ENCODE measurements around the gene CARD11.
"Not testable (repeated sequence)": the region's sequence is repeated elsewhere in the genome, so short reads cannot be mapped to it uniquely, and the experiment has no call there.

The CARD11 gene

GRCh38 chr7:2926896-2927405 is 116.7 kb downstream of the CARD11 start:
- peaks cover 70% of the 10 kb centered on the region for H3K27me3 ChIP-seq (ENCODE audit: control insufficient read depth, insufficient read depth, low read length)
- no peak overlapping the region for H3K4me3 ChIP-seq (ENCODE audit: low read length)
- no peak overlapping the region for H3K9ac ChIP-seq (ENCODE audit: low read depth, low read length)
- H3K36me3 ChIP-seq (ENCODE audit: insufficient read depth, low read length) = no peaks in the 10 kb centered on the region
- H3K9me3 ChIP-seq (replicated peaks; ENCODE audit: low read length) = no peaks in the 10 kb centered on the region
- no peak overlapping the region for H3K4me2 ChIP-seq (ENCODE audit: low read length)
- no peaks in the 10 kb centered on the region for H3K4me1 ChIP-seq (ENCODE audit: control insufficient read depth, insufficient read depth, low read length)

- H3K27me3 ChIP-seq (ENCODE audit: control insufficient read depth, insufficient read depth, low read length) = peaks cover 70% of the 10 kb centered on the region
- H3K36me3 ChIP-seq (ENCODE audit: insufficient read depth, low read length) = no peaks in the 10 kb centered on the region
- no peaks in the 10 kb centered on the region for H3K4me1 ChIP-seq (ENCODE audit: control insufficient read depth, insufficient read depth, low read length)
- H3K9me3 ChIP-seq (replicated peaks; ENCODE audit: low read length) = no peaks in the 10 kb centered on the region
- no peak overlapping the region for H3K9ac ChIP-seq (ENCODE audit: low read depth, low read length)
- no peak overlapping the region for H3K4me3 ChIP-seq (ENCODE audit: low read length)
- H3K4me2 ChIP-seq (ENCODE audit: low read length) = no peak overlapping the region
Observed at GRCh38 chr7:2926120-2926895, 117.4 kb downstream of the CARD11 start.

GRCh38 chr7:2924866-2925840 is 118.5 kb downstream of the CARD11 start:
- Histone ChIP-seq H3K9me3 (replicated peaks; ENCODE audit: low read length) (no peaks in the 10 kb centered on the region), H3K27me3 (ENCODE audit: control insufficient read depth, insufficient read depth, low read length) (peaks cover 67% of the 10 kb centered on the region), H3K9ac (ENCODE audit: low read depth, low read length) (no peak overlapping the region), H3K4me3 (ENCODE audit: low read length) (no peak overlapping the region), H3K36me3 (ENCODE audit: insufficient read depth, low read length) (no peaks in the 10 kb centered on the region), H3K4me1 (ENCODE audit: control insufficient read depth, insufficient read depth, low read length) (no peaks in the 10 kb centered on the region), H3K4me2 (ENCODE audit: low read length) (no peak overlapping the region)

GRCh38 chr7:2923886-2924574 is 119.6 kb downstream of the CARD11 start:
- Histone ChIP-seq H3K9ac (ENCODE audit: low read depth, low read length) (no peak overlapping the region), H3K4me1 (ENCODE audit: control insufficient read depth, insufficient read depth, low read length) (no peaks in the 10 kb centered on the region), H3K36me3 (ENCODE audit: insufficient read depth, low read length) (no peaks in the 10 kb centered on the region), H3K4me3 (ENCODE audit: low read length) (no peak overlapping the region), H3K9me3 (replicated peaks; ENCODE audit: low read length) (no peaks in the 10 kb centered on the region), H3K4me2 (ENCODE audit: low read length) (no peak overlapping the region), H3K27me3 (ENCODE audit: control insufficient read depth, insufficient read depth, low read length) (peaks cover 61% of the 10 kb centered on the region)

GRCh38 chr7:2923291-2923781 is 120.3 kb downstream of the CARD11 start:
- Histone ChIP-seq H3K4me2 (ENCODE audit: low read length) (no peak overlapping the region), H3K27me3 (ENCODE audit: control insufficient read depth, insufficient read depth, low read length) (peaks cover 60% of the 10 kb centered on the region), H3K9ac (ENCODE audit: low read depth, low read length) (no peak overlapping the region), H3K4me3 (ENCODE audit: low read length) (no peak overlapping the region), H3K4me1 (ENCODE audit: control insufficient read depth, insufficient read depth, low read length) (no peaks in the 10 kb centered on the region), H3K9me3 (replicated peaks; ENCODE audit: low read length) (no peaks in the 10 kb centered on the region), H3K36me3 (ENCODE audit: insufficient read depth, low read length) (no peaks in the 10 kb centered on the region)

- no peak overlapping the region for H3K9ac ChIP-seq (ENCODE audit: low read depth, low read length)
- no peak overlapping the region for H3K4me3 ChIP-seq (ENCODE audit: low read length)
- H3K27me3 ChIP-seq (ENCODE audit: control insufficient read depth, insufficient read depth, low read length) = peaks cover 60% of the 10 kb centered on the region
- no peaks in the 10 kb centered on the region for H3K4me1 ChIP-seq (ENCODE audit: control insufficient read depth, insufficient read depth, low read length)
- H3K4me2 ChIP-seq (ENCODE audit: low read length) = no peak overlapping the region
- H3K36me3 ChIP-seq (ENCODE audit: insufficient read depth, low read length) = no peaks in the 10 kb centered on the region
- H3K9me3 ChIP-seq (replicated peaks; ENCODE audit: low read length) = no peaks in the 10 kb centered on the region
Observed at GRCh38 chr7:2922866-2923265, 120.8 kb downstream of the CARD11 start.

- no peak overlapping the region for H3K4me2 ChIP-seq (ENCODE audit: low read length)
- H3K9me3 ChIP-seq (replicated peaks; ENCODE audit: low read length) = no peaks in the 10 kb centered on the region
- H3K4me3 ChIP-seq (ENCODE audit: low read length) = no peak overlapping the region
- H3K9ac ChIP-seq (ENCODE audit: low read depth, low read length) = no peak overlapping the region
- H3K27me3 ChIP-seq (ENCODE audit: control insufficient read depth, insufficient read depth, low read length) = peaks cover 60% of the 10 kb centered on the region
- H3K36me3 ChIP-seq (ENCODE audit: insufficient read depth, low read length) = no peaks in the 10 kb centered on the region
- H3K4me1 ChIP-seq (ENCODE audit: control insufficient read depth, insufficient read depth, low read length) = no peaks in the 10 kb centered on the region
Observed at GRCh38 chr7:2922348-2922691, 121.3 kb downstream of the CARD11 start.

GRCh38 chr7:2921653-2922347 is 121.9 kb downstream of the CARD11 start:
- Histone ChIP-seq H3K27me3 (ENCODE audit: control insufficient read depth, insufficient read depth, low read length) (peaks cover 61% of the 10 kb centered on the region), H3K36me3 (ENCODE audit: insufficient read depth, low read length) (no peaks in the 10 kb centered on the region), H3K9ac (ENCODE audit: low read depth, low read length) (no peak overlapping the region)

GRCh38 chr7:2920956-2921652 is 122.6 kb downstream of the CARD11 start:
- no peak overlapping the region for H3K4me2 ChIP-seq (ENCODE audit: low read length)
- no peaks in the 10 kb centered on the region for H3K9me3 ChIP-seq (replicated peaks; ENCODE audit: low read length)
- H3K27me3 ChIP-seq (ENCODE audit: control insufficient read depth, insufficient read depth, low read length) = peaks cover 59% of the 10 kb centered on the region
- no peak overlapping the region for H3K4me3 ChIP-seq (ENCODE audit: low read length)
- H3K9ac ChIP-seq (ENCODE audit: low read depth, low read length) = no peak overlapping the region
- no peaks in the 10 kb centered on the region for H3K4me1 ChIP-seq (ENCODE audit: control insufficient read depth, insufficient read depth, low read length)
- H3K36me3 ChIP-seq (ENCODE audit: insufficient read depth, low read length) = no peaks in the 10 kb centered on the region

More at GRCh38 chr7:2921653-2922347, 121.9 kb downstream of the CARD11 start:
- no peak overlapping the region for H3K4me3 ChIP-seq (ENCODE audit: low read length)
- H3K4me1 ChIP-seq (ENCODE audit: control insufficient read depth, insufficient read depth, low read length) = no peaks in the 10 kb centered on the region
- H3K9me3 ChIP-seq (replicated peaks; ENCODE audit: low read length) = no peaks in the 10 kb centered on the region
- no peak overlapping the region for H3K4me2 ChIP-seq (ENCODE audit: low read length)

- H3K27me3 ChIP-seq (ENCODE audit: control insufficient read depth, insufficient read depth, low read length) = peaks cover 55% of the 10 kb centered on the region
- not testable (repeated sequence) for H3K36me3 ChIP-seq (ENCODE audit: insufficient read depth, low read length); H3K4me1 ChIP-seq (ENCODE audit: control insufficient read depth, insufficient read depth, low read length); H3K9ac ChIP-seq (ENCODE audit: low read depth, low read length); H3K9me3 ChIP-seq (replicated peaks; ENCODE audit: low read length); H3K4me3 ChIP-seq (ENCODE audit: low read length); H3K4me2 ChIP-seq (ENCODE audit: low read length)
Observed at GRCh38 chr7:2920480-2920879, 123.2 kb downstream of the CARD11 start.

All from skeletal muscle satellite cell (primary cell).